ENCODE results near the gene VEPH1. TPM values are rescaled to one million over a fixed set of nuclear protein-coding genes. Genes with fewer than 3 reads are reported as not detected.
A peak's percentile ranks its signal among the peaks of the same experiment; 100 is the strongest.

The VEPH1 gene
- total and polyA plus RNA-seq, 11 donors, result 0.40 to 0.79 (median 0.45) TPM; not detected in 6

GRCh38 chr3:157284688-157285087 lies 218.5 kb downstream of the VEPH1 start:
- peaks cover 0 to 15% (median 0%) of the 10 kb centered on the region in 12 donors for H3K4me1 ChIP-seq
- no peak for TF ChIP-seq POLR2A (IDR thresholded peaks at IDR 0.05)
- TF ChIP-seq, protein P1, sequence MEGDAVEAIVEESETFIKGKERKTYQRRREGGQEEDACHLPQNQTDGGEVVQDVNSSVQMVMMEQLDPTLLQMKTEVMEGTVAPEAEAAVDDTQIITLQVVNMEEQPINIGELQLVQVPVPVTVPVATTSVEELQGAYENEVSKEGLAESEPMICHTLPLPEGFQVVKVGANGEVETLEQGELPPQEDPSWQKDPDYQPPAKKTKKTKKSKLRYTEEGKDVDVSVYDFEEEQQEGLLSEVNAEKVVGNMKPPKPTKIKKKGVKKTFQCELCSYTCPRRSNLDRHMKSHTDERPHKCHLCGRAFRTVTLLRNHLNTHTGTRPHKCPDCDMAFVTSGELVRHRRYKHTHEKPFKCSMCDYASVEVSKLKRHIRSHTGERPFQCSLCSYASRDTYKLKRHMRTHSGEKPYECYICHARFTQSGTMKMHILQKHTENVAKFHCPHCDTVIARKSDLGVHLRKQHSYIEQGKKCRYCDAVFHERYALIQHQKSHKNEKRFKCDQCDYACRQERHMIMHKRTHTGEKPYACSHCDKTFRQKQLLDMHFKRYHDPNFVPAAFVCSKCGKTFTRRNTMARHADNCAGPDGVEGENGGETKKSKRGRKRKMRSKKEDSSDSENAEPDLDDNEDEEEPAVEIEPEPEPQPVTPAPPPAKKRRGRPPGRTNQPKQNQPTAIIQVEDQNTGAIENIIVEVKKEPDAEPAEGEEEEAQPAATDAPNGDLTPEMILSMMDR (IDR thresholded peaks at IDR 0.05), result no peak
- H3K9me3 ChIP-seq, result no peaks in the 10 kb centered on the region
- no peak overlapping the region for H3K27ac ChIP-seq
- intact Hi-C loops (cut with DNase I), result no loop called here
- no peak for ATAC-seq
- H3K36me3 ChIP-seq, result no peaks in the 10 kb centered on the region
- H3K4me3 ChIP-seq, result no peak overlapping the region
- no peaks in the 10 kb centered on the region for H3K27me3 ChIP-seq
- DNase-seq, result no peak
- WGBS, 4 donors, result 59 to 75% (median 63%) methylated on average over 1 of the region's 1 CpG

DNA sequence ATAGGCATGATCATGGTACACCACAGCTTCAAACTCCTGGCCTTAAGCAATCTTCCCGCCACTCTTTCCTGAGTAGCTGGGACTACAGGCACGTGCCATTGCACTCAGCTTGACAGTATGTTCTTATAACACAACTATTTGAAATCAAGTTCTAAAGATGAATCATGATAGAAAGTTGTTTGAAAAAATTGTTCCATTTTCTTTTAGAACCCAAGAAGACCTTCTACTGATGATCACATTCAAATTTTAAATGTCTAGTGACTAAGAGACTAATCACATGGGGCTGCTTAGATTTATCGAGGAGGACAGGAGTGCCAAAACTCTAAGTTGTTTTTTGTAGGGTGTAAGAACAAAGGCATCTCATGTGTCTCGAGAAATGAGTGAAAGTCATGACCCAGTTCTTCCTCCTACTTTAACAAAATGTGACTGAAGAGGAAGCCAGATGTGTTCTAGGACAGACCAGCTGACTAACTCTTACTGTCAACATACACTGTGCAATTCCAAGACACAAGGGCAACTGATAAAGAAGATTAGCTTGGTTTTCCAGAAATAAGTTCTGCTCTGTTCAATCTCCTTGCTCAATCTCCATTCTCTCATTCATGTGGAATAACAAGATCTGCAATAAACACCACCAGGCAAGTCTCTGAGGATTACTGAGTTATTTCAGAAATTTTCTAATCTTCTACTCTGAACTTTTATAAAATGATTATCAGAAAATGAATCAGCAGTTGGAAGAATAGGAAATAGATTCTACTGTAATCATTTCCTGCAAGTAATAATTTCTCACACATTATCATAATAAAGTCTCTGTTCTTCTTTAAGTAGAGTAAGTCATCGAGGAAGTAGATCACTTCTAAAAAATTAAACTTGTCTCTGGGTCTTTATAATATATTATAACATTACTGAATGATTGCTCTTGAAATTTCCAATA lies 220.7 kb downstream of the VEPH1 start:
- WGBS, 4 donors, result 46 to 62% (median 51%) methylated on average over 5 of the region's 5 CpGs
- no peaks in the 10 kb centered on the region for H3K9me3 ChIP-seq
- ATAC-seq, result peak; percentile 84 to 96 (median 90)
- H3K4me1 ChIP-seq, result peaks cover 0 to 15% (median 0%) of the 10 kb centered on the region in 12 donors
- H3K27me3 ChIP-seq, result no peaks in the 10 kb centered on the region
- no peaks in the 10 kb centered on the region for H3K36me3 ChIP-seq
- intact Hi-C loops (cut with DNase I), result no loop called here
- H3K27ac ChIP-seq, result peak overlapping the region in 8 of 12 donors; percentile 11 to 48 (median 31)
- no peak for TF ChIP-seq POLR2A (IDR thresholded peaks at IDR 0.05)
- TF ChIP-seq, protein P1 (IDR thresholded peaks at IDR 0.05), result no peak
- no peak overlapping the region for H3K4me3 ChIP-seq
- peak in 2 of 5 donors; percentile 36 to 50 for DNase-seq

DNA sequence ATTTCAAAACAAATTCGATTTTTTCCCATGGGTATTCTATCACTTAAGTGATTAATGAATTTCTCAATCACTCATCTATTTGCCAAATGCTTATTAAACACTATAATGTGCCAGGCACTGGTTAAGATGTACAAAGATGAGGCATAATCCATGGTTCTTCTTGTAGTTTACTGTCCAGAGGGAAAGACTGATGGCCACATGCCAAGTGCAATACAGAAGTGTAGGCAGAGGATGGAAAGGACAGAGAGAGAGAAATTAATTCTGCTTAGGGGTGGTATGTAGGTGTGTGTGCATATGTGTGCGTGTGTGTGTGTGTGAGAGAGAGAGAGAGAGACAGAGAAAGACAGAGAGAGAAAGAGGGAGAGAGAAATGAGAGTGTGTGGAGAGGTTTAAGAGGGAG lies 222.4 kb downstream of the VEPH1 start:
- Histone ChIP-seq H3K27ac (no peak overlapping the region), H3K27me3 (no peaks in the 10 kb centered on the region), H3K4me1 (peaks cover 0 to 15% (median 0%) of the 10 kb centered on the region in 12 donors), H3K4me3 (no peak overlapping the region), H3K36me3 (no peaks in the 10 kb centered on the region), H3K9me3 (no peaks in the 10 kb centered on the region)
- ATAC-seq (no peak), DNase-seq (no peak)
- intact Hi-C loops (cut with DNase I), result no loop called here
- WGBS, 4 donors, result 55 to 74% (median 73%) methylated on average over 2 of the region's 2 CpGs
- TF ChIP-seq POLR2A (IDR thresholded peaks at IDR 0.05), result no peak
- TF ChIP-seq, protein P1 (IDR thresholded peaks at IDR 0.05), result no peak

DNA sequence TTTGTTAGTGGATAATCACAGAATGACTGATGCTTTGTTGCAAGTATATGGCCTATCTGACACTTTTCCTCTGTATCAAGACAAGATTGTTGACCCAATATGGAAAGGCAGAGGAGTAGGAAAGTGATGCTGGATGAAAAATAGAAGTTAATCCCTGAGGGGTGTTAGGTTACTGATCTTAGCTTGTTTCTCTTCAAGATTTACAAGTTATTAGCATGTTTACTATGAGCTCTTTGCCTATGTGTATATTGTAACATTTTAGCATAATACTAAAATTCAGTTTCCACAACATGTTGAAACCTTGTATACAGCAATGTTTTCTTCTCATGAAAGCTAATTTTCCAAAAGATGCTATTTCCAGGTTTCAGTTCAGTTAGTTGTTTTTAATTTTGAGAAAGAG lies 222.9 kb downstream of the VEPH1 start:
- H3K27ac ChIP-seq, result no peak overlapping the region
- TF ChIP-seq, protein P1 (IDR thresholded peaks at IDR 0.05), result no peak
- no peak for TF ChIP-seq POLR2A (IDR thresholded peaks at IDR 0.05)
- no peak for ATAC-seq
- H3K36me3 ChIP-seq, result no peaks in the 10 kb centered on the region
- intact Hi-C loops (cut with DNase I), result no loop called here
- H3K4me3 ChIP-seq, result no peak overlapping the region
- DNase-seq, result no peak
- no peaks in the 10 kb centered on the region for H3K27me3 ChIP-seq
- no peaks in the 10 kb centered on the region for H3K9me3 ChIP-seq
- peaks cover 0 to 15% (median 0%) of the 10 kb centered on the region in 12 donors for H3K4me1 ChIP-seq
